ENCODE data around the gene MGRN1.

DNA sequence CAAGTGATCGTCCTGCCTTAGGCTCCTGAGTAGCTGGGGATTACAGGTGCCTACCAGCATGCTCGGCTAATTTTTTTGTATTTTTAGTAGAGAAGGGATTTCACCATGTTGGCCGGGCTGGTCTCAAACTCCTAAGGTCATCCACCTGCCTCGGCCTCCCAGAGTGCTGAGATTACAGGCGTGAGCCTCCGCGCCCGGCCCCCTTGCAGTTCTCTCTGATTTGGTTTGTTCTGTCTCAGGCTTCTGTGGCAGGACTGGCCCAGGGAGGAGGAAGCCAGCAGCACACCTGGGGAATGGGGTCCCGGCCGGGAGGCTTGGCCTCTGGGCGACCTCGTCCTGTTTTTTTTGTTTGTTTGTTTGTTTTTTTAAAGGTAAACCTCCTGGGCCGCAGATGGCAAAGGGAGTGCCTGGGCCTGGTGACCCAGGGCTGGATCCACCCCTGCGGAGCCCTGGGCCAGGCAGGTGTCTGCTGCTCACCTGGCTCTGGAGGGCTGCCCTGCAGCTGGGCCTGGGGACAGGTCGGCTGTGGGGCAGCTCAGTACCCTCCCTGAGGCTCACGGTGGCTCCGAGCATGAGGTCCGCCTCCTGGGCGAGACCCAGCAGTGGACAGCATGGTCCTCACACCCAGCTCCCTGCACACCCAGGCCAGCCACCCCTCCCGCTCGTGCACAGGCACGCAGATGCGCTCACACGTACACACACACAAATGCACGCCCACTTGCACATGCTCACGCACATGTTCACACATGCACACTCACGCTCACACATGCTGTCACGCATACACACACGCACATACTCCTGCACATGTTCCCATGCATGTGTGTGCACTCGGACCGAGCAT is 65.5 kb downstream of the MGRN1 start:
- TF ChIP-seq SUZ12 (IDR thresholded peaks at IDR 0.05; ENCODE audit: extremely low read depth, insufficient read depth, insufficient read length) (no peak), ZNF274 (IDR thresholded peaks at IDR 0.05; ENCODE audit: low read depth, low read length) (no peak)

Measured in NT2/D1 (cell line).